NCI-H2196 treated with DMSO at 0.1 percent for 48 hours (cell line): ENCODE data around the gene ADAMTSL1.

Experiments
- DNase-seq: peaks from one replicate; lab custom pipeline; 2025; ENCODE audit not compliant: unreplicated experiment; lab: John Stamatoyannopoulos, UW

Gene ADAMTSL1

DNA sequence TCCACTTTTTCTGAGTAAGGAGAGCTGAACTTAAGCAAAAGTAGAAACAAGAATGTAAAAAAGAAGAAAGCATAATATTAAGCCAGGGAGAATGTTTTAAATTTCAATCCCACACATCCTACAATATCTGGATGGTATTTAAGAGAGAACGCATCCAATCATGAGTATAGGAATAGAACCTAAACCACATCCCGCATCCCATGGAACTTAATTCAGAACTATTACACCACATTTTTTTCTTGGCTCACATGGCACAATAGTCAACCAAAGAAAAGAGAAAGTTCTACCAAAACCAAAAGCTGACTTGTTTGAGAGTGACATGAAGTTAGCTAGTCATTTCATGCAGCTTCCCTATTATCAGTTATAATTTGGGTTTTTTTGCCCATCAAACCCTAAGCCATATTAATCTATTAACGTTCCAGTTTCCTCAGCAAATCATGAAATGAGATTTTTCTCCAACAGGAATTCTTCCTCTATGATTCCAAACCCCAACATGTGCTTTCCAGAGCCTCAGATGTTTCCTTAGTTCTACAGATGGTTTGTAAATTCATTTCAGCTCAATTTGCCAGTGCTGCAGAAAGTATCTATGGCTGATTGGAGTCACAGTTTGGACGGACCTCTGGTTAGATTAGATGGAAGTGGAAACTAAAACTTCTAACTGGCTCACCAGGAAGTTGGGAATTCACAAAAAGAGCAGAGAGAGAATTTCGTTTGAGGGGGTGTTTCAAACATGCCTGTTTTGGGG, 22.5 kb downstream of the ADAMTSL1 start:
- DNase-seq: no peak

DNA sequence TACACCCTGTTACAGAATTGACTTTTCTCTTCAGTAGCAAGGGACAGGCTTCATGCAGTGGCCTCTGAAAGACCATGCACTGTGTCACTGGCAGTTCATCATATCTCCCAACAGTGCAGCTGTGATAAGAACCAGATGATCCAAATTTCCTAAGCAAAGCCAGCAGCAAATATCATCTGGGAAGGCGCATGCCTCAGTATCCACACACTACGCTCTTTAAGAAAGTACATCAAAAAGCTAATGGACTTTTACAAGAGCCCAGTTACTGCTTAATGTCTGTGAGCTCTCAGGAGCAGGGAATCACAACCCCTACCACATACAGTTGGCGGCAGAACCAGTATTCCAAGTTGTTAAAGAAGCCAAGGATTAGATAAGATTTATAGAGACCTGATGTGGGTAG, 25.1 kb downstream of the ADAMTSL1 start:
- no peak for DNase-seq

DNA sequence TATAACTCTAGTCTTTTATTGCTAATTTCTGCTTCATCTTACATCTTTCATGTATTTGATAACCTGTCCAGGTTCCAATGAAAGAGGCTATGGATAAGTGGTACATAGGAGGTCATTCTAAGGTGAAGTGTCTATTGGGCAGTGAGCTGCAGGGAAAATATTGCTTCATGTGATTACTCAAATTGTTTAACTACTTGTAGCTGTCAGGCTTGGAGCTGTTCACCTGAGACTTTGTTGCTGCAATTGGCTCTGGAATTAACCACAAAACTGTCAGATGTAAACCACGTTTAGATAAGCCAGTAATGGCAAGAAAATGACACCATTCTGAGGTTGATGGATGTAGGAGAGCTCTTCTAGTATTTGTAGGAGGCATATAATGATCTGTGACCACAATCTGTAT, 26.0 kb downstream of the ADAMTSL1 start:
- DNase-seq: peak; percentile 23

DNA sequence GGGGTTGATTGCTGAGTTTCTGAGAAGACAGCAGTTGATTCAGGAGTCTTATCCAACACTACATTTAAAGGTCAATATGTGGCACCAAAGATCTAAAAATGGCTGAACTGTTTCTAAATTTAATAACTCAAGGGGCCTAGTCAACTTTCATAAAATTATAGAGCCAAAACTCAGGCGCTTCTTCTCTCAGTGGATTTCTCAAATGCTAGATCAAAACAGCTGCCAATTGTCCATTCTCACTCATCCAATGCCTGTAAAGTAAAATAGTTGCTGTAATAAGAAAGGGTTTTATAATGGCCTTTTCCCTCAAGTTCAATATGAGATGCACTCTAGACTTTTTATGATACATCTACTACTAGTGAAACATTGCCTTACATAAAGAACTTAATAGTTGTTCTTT, 26.5 kb downstream of the ADAMTSL1 start:
- no peak for DNase-seq

DNA sequence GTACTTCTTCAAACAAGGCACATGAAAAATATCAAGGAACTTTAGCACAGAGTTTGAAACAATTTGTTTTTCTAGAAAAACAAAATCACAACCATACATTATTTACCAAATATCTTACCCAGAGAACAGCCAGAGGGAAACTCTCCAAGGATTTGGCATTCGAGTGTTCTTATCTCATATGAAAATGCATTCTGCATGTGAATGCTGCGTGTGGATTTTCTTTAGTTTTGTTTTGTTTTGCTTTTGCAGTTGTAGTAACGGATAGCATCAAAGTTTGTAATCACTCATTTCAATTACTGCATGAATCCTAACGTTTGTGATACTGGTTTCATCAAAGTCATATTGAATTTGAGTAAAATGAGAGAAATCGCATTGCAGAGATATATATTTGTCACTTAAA, 28.0 kb downstream of the ADAMTSL1 start:
- DNase-seq: no peak

DNA sequence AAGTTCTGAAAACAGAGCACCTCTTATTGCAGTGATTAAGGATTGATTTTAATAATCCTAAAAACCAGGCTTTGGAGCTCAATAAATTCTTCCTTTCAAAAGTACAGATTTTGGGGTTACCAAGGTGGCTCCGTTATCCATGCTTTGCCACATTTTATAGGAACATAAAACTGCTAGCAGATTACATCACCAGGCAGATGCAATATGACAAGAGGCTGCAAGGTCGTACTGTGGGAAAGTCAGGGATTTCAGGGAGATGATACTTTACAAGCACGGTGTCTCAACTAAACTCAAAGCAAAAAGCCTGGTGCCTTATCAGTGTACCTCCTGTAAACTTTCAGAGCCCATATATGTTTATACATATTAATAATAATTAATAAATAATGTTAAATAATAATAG, 28.6 kb downstream of the ADAMTSL1 start:
- DNase-seq: no peak

DNA sequence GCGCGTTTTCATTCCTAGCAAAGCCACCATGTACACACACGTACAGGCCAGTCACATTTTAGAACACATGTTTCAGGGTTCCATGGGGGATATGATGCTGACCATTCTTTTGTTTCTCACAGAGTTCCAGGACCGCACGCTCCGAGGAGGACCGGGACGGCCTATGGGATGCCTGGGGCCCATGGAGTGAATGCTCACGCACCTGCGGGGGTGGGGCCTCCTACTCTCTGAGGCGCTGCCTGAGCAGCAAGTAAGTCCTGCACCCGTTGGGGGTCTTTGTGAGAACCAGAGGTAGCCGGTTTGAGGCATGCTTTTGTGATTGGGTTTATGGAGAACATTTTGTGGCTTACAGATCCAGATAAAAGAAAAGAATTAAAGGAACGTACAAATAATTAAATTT, 30.8 kb downstream of the ADAMTSL1 start:
- DNase-seq: no peak

DNA sequence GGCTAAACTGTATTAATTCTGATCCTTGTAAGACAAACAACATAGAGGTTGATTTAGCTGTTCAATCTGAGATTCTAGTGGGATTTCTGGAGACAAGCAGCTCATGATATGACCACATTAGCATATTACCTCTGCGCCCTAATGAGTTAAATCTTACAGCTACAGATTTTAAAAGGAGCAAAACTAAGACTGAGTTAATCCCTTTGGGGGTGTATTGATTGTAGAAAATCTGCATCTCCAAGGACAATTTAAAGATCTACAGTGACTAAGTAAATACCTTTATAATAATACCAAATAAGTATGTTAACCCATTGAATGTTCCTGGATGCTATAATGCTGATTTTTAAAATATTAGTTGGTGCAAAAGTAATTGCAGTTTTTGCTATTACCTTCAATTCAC, 33.2 kb downstream of the ADAMTSL1 start:
- DNase-seq: no peak

DNA sequence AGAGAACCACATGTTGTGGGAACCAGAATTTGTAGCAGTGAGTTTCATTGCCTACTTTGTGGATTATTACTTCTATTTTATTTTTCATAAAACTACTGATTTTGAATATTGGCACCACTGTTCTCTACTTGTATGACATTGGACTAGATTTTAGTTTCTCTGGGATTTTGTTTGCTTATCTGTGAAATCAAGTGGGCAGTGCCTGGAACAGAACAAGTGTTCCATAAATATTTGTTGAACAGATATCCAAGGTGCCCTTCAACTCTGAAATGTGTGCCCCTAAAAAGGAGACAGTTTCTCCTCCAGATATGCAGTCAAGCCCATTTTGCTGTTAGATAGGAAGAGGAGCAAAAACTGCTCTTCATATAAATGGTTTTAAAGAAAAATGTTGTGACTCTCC, 42.6 kb downstream of the ADAMTSL1 start:
- no peak for DNase-seq

DNA sequence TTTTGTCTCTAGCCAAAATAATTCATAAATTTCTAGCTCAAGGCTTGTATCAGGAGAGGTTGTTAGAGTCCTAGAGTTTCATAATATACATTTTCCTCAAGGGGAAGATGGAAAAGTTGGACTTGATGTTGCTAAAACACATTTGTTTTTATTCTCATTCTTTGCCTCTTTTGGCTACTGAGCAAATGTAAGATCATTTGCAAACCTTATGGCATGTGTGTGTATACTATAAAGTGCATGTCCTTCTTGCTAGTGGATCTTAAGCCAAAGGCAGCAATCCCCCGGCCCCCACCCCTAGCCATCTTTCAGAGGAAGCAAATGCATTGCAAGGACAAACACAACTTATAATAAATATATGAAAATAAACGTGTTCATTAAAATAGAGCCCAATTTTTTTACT, 43.0 kb downstream of the ADAMTSL1 start:
- no peak for DNase-seq

DNA sequence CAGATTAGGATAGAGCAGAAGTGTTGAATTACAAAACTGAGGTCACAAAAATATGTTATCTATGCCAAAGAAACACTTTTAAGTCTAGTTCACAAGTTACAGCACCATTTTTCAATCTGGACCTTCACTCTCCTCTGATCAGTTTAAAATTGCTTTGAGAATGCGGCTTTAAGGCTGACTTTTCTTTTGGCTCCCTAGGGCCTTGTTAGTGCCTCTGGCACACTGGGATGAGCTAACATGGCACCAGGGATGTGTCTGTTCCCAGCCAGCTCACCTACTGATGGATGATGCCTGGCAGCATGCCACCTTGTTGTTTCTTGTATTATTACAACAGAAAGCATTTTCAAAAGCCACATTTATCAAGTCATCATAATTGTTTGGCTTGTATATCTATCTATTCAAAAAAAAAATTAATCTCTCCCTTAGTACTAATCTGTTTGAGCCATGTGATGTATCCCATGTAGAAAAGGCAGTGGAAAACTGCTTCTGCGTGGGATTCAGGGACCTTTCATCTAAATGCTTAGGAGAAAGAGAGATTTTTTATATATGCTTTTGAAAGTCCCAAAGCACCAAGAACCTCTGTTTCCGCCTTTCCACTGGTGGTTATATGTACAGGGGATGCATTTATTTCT, 46.6 kb downstream of the ADAMTSL1 start:
- no peak for DNase-seq

DNA sequence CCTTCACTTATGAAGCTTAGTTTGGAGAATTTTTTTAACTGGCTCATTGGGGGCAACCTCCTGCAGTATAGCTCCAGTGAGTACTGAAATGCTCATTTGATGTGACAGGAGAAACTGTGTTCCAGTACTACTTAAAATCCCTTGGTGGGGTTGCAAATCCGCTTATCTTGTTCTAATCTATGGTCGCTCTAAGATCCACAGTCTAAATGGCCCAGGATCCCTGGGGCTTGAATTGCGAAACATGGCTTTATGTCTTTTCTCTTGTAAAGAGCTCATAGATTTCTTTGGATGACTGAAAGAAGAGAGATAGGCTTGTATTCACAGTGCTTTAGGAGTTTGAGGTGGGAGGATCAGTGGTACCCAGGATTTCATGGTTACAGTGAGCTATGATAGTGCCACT, 52.7 kb downstream of the ADAMTSL1 start:
- DNase-seq: no peak

DNA sequence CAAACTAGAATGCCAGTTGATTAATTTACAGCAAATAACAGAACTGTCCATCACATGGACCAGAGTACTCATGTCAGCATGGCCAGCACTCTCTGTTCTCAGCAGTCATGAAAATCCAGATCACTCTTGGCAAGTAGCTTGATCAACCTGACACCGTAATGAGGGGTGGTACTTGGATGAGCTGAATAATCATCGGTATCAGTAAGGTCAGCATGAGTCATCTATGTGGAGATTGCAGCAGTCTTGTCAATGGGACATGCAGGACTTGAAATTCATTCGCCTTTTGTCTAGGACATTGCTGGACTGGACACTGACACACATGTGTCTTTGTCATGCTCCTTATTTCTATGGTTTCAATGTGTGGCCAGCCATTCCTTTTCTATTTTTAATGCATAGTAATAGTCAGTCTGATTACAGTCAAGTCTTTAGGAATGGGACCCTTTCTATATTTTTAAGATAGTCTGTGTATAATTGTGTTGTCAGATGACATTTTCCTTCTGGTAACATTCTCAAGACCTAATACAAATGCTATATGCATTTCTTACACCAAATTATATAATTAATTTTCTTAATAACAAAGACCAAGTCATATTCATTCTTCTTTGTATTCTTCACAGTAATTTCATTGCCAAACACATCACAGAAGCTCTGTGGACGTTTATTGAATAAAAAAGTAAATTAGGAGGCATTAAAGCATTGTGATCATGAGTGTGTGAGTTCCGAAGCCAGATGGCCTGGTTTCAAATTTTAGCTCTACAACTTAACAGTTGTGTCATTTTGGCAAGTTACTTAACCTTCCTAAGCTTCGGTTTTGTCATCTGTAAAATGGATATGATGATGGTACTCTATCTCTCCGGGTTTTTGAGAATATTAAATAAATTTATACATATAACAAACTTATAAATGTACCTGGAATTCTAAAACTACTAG, 57.4 kb downstream of the ADAMTSL1 start:
- DNase-seq: no peak

DNA sequence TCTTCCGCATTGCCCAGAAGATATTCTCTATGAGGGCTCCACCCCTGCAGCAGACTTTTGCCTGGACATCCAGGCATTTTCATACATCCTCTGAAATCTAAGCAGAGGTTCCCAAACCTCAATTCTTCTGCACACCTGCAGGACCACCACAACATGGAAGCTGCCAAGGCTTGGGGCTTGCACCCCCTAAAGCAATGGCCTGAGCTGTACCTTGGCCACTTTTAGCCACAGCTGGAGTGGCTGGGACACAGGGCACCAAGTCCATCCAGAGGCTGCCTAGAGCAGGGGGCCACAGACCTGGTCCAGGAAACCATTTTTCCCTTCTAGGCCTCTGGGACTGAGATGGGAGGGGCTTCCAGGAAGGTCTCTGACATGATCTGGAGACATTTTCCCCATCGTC, 60.7 kb downstream of the ADAMTSL1 start:
- no peak for DNase-seq

DNA sequence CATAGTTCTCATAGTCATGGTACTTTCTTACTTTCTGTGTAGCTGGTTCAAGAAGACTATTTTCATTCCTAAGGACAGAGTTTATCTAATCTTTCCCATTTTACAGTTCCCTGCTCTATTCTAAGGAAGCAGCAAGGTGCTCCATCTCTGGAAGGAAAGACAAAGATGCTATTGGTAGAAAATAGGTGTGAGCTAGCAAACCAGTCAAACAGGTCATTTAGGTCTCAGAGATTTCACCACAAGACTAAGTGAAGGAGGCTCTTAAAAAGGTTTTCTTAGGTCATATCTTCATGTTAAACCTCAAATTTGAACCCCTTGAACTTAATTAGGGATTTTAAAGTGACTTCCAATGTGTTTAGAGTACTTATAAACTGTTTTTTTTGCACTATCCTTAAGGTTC, 62.6 kb downstream of the ADAMTSL1 start:
- no peak for DNase-seq

DNA sequence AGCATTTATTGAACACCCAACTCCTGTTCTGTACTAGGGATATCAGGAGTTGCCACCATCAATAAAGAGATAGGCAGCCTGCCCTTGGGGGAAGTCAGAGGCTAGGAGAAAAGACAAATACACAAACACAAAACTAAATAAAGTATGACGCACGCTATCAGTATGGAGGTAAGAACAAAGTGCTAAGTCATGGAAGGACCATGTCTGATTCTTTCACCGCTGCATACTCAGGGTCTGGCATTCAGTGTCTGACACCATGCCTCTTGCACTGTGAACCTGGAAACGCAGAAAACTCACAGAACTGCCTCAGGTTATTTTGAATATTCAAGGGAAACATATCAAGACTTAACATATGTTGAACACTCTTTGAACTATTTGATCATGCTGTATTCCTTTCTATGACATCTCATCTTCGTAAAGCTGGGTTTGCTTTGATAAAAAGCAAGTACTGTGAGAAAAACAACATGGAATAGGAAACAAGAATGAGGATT, 65.3 kb downstream of the ADAMTSL1 start:
- no peak for DNase-seq

DNA sequence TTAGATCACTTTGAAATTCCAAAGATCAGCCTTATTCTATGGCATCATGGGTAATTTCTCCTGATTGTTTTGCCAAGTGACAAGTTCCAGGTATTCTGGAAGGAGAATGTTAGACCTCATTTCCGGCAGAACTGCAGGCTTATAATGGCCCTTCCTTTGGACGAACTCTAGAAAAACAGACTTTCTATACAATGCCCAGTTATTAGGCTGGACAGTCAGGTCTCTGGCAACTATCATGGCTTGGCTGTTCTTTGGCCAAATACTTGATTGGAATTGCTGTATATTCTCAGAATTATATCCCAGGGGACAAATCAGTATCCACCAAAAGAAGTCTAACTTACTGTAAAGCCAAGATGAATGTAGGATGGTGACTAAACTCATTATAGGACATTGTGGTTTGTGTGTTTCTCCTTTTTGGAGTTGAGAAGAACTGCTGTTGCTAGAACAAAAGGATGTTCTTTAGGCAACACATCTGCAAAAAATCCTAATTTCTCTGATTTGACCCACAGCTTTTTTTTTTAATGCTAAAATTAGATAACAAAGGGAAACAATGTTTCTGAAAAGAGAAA, 69.0 kb downstream of the ADAMTSL1 start:
- DNase-seq: no peak

DNA sequence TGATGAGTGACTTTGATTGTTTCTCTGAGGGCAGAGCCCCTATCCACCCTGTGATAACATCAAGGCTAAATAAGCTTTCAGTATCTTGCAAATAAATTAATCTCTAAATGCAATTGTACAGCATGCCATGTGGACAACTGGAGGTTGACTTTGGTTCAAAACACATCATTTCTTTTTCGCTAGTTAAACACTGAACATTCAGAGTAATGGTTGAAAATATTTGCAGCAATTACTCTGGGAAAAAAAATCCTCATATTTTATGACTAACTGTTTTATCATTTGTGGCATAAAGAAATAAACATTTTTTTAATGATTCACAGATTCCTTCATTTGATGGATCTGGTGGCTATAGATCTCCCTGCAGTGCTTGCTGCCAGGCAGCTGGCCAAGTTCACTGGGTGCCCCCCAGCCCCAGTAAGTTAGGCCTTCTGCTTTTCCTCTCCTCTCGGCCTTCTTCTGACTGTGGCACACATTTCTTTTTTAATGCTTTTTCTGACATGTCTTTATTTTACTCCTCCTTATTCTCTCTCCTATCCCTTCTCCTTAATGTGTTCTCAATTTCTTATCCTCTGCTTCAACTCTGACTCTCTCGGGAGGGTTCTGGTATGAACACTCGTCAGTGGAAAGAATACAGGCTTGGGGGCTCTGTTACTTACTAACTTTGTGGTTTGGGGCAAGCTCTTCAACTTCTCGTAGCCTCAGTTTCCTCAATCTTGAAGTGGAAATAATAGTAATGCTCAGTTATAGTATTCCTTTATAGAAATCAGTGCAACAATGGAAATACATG, 69.6 kb downstream of the ADAMTSL1 start:
- no peak for DNase-seq

DNA sequence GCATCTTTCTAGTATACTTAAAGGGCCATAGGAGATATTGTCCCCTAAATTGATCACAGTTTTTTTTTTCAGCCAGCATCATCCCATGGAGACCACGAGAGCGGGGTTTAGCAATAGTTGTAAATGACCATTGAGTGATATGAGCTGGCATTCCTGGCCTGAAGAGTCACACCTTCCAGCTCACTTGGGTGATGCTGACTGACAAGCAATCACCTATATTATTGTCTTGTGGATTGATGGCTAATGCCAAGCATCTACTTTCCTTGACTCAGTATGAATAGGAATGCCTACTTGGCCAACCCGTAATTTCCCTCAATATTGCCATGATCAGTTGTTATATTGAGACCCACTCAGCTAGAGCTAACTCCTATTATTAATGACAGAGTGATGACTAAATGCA, 70.5 kb downstream of the ADAMTSL1 start:
- DNase-seq: no peak

DNA sequence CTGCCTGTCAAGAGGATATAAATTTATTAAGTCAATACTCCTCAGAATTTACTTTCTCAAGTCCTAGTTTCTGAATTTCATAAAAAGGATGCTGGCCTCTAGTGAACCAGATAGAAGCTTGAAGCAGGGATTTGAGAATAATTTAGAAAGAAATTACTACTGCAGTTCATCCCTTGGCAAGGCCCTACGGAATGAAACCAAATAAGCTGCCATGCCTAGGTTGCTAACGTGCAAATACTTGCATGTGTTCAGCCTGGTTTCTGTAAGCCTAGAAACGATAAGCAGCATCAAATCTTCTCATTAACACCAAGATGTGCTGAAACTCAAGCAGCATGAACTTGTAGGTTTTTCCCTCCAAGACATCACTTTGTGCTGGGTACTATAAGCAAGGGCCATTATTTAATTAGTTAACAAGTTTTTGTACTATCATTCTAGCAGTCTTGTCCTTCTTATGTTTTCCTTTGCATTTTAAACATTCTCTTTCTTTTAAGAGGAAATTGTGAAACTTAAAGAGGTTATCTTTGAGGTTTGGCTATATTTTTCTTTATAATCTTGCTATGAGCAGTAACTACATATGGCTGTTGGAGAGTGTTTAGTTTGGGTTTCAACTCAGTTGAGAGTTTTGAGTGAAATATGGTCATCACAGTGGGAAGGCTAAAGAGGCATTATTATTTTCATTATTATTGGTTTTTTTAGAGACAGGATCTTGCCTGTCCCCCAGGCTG, 71.8 kb downstream of the ADAMTSL1 start:
- no peak for DNase-seq
